Measurements from ENCODE around the gene CDX2. TPM values are rescaled to one million over a fixed set of nuclear protein-coding genes. Genes with fewer than 3 reads are reported as not detected.

CDX2 gene
- total RNA-seq, 4 donors from 2014 or later = 119 to 199 (median 136) TPM

- WGBS, 2 donors (ENCODE audit: low coverage in 1 of 2) = 80 to 100% methylated on average over 1 to 2 of the region's 2 CpGs
- Histone ChIP-seq H3K4me1 (no peaks in the 10 kb centered on the region), H3K4me3 (no peak overlapping the region), H3K27ac (no peak overlapping the region), H3K27me3 (peaks cover 54% of the 10 kb centered on the region), H3K36me3 (no peaks in the 10 kb centered on the region), H3K9me3 (no peaks in the 10 kb centered on the region)
- intact Hi-C loops (cut with DNase I; ENCODE audit: low total_unique reads) = no loop called here
- no peak for DNase-seq
- in situ Hi-C loops (cut with MboI; ENCODE audit: low pct_ligation_motif_present in 1 of 4, low pct_unique_long_range_greater_than_20kb in 1 of 4, low sequenced_read_pairs in 3 of 4) = no loop called here
- TF ChIP-seq EP300 (IDR thresholded peaks at IDR 0.05; ENCODE audit: low read depth) = no peak
- TF ChIP-seq, protein P1, sequence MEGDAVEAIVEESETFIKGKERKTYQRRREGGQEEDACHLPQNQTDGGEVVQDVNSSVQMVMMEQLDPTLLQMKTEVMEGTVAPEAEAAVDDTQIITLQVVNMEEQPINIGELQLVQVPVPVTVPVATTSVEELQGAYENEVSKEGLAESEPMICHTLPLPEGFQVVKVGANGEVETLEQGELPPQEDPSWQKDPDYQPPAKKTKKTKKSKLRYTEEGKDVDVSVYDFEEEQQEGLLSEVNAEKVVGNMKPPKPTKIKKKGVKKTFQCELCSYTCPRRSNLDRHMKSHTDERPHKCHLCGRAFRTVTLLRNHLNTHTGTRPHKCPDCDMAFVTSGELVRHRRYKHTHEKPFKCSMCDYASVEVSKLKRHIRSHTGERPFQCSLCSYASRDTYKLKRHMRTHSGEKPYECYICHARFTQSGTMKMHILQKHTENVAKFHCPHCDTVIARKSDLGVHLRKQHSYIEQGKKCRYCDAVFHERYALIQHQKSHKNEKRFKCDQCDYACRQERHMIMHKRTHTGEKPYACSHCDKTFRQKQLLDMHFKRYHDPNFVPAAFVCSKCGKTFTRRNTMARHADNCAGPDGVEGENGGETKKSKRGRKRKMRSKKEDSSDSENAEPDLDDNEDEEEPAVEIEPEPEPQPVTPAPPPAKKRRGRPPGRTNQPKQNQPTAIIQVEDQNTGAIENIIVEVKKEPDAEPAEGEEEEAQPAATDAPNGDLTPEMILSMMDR (IDR thresholded peaks at IDR 0.05) = no peak
- TF ChIP-seq POLR2AphosphoS5 (IDR thresholded peaks at IDR 0.05) = no peak
- no peak for TF ChIP-seq POLR2A (IDR thresholded peaks at IDR 0.05)
These were observed 35.4 kb downstream of the CDX2 start for GRCh38 chr13:27933580-27934328.

GRCh38 chr13:27933118-27933517 lies 36.0 kb downstream of the CDX2 start:
- intact Hi-C loops (cut with DNase I; ENCODE audit: low total_unique reads) = no loop called here
- Histone ChIP-seq H3K4me1 (no peaks in the 10 kb centered on the region), H3K4me3 (no peak overlapping the region), H3K36me3 (no peaks in the 10 kb centered on the region), H3K27me3 (peaks cover 60% of the 10 kb centered on the region), H3K9me3 (no peaks in the 10 kb centered on the region), H3K27ac (no peak overlapping the region)
- no peak for DNase-seq
- in situ Hi-C loops (cut with MboI; ENCODE audit: low pct_ligation_motif_present in 1 of 4, low pct_unique_long_range_greater_than_20kb in 1 of 4, low sequenced_read_pairs in 3 of 4) = no loop called here
- 54 to 75% methylated on average over 1 of the region's 1 CpG for WGBS, 2 donors (ENCODE audit: low coverage in 1 of 2)
- no peak for TF ChIP-seq POLR2A (IDR thresholded peaks at IDR 0.05)
- TF ChIP-seq POLR2AphosphoS5 (IDR thresholded peaks at IDR 0.05) = no peak
- TF ChIP-seq, protein P1 (IDR thresholded peaks at IDR 0.05) = no peak
- no peak for TF ChIP-seq EP300 (IDR thresholded peaks at IDR 0.05; ENCODE audit: low read depth)

DNA sequence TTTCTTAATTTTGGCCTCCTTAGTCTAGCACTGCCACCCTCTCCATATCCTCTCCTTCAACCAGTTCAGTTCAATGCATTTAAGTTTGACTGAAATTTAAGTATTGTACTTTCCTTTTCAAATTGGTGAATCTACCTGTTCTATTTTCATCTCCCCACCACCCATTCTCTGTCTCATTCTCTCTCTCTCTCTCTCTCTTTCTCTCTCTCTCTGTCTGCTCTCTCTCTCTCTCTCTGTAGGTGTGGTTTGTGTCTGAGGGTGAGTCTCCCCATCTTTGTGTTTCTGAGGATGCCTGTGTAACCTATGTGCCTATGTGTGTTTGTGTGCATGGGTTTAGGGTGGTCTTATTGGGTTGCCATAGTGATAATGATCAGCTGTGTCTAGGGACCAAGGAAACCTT lies 39.2 kb downstream of the CDX2 start:
- H3K27me3 ChIP-seq = peaks cover 87% of the 10 kb centered on the region
- in situ Hi-C loops (cut with MboI; ENCODE audit: low pct_ligation_motif_present in 1 of 4, low pct_unique_long_range_greater_than_20kb in 1 of 4, low sequenced_read_pairs in 3 of 4) = no loop called here
- intact Hi-C loops (cut with DNase I; ENCODE audit: low total_unique reads) = no loop called here
- H3K9me3 ChIP-seq = no peaks in the 10 kb centered on the region
- no peak overlapping the region for H3K4me3 ChIP-seq
- H3K36me3 ChIP-seq = no peaks in the 10 kb centered on the region
- H3K27ac ChIP-seq = no peak overlapping the region
- DNase-seq = no peak
- TF ChIP-seq POLR2AphosphoS5 (IDR thresholded peaks at IDR 0.05) = no peak
- H3K4me1 ChIP-seq = peaks cover 0 to 10% (median 2%) of the 10 kb centered on the region in 4 donors

DNA sequence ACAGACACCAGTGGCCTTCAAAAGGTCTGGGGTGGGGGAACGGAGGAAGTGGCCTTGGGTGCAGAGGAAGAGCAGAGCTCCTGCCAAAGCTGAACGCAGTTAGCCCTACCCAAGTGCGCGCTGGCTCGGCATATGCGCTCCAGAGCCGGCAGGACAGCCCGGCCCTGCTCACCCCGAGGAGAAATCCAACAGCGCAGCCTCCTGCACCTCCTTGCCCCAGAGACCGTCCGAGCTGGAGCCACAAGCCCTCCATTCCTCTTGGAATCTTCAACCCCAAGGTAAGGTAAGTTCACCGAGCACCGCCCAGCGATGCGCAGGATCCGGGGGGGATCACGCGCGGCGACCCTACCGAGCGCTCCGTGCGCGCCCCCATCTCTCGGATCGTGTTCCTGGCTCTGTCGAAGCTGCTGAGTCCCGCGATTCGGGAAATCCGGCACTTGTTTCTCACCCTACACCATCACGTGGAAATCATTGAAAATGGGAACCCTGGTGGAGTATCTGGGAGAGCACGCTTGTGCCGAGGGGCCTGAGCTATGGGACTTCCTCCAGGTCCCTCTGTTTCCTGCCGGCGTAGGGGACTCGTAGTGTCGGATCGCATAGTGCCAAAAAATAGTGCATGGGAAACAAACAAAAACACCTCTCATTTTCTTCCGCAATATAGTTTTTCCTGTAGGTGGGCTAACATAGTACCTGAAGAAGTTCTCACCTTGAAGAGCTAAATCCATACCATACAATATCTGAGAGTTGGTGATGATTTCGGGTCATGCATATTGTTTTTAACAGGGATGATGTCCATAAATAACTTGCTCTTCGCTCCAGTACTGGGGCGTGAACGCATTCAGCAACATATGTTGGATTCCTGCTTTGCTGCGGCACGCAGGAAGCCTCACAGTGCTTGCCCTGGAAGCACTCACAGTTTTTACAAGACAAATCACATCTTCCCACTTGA lies 40.0 kb downstream of the CDX2 start:
- TF ChIP-seq POLR2AphosphoS5 (IDR thresholded peaks at IDR 0.05) (no peak), EP300 (IDR thresholded peaks at IDR 0.05; ENCODE audit: low read depth) (no peak), POLR2A (IDR thresholded peaks at IDR 0.05) (no peak)
- TF ChIP-seq, protein P1 (IDR thresholded peaks at IDR 0.05) = no peak
- in situ Hi-C loops (cut with MboI; ENCODE audit: low pct_ligation_motif_present in 1 of 4, low pct_unique_long_range_greater_than_20kb in 1 of 4, low sequenced_read_pairs in 3 of 4) (no loop called here), intact Hi-C loops (cut with DNase I; ENCODE audit: low total_unique reads) (no loop called here)
- Histone ChIP-seq H3K27ac (no peak overlapping the region), H3K36me3 (no peaks in the 10 kb centered on the region), H3K4me3 (no peak overlapping the region), H3K9me3 (no peaks in the 10 kb centered on the region), H3K27me3 (peaks cover 95% of the 10 kb centered on the region), H3K4me1 (peaks cover 0 to 11% (median 6%) of the 10 kb centered on the region in 4 donors)
- WGBS, 2 donors (ENCODE audit: low coverage in 1 of 2) = 18 to 21% methylated on average over 7 to 47 of the region's 48 CpGs
- no peak for DNase-seq
